Upper lobe of left lung (tissue), 4 donors: ENCODE measurements around the gene ZDHHC11B.
"Not testable (repeated sequence)": the region's sequence is repeated elsewhere in the genome, so short reads cannot be mapped to it uniquely, and the experiment has no call there.

Source experiments
- EP300 ChIP-seq, 4 donors: sonication (generic); formaldehyde crosslinking; IDR thresholded peaks; one replicate each; pipeline ENCODE4 v1.5.1; 2017; ENCODE audit warnings: antibody characterized with exemption in 4 of 4, control low read depth in 2 of 4
- POLR2A ChIP-seq, 4 donors: fragments of 450-650 bp; IDR thresholded peaks; one replicate each; pipeline ENCODE4 v1.5.1; 2016 to 2017; ENCODE audit warnings: antibody characterized with exemption in 4 of 4, mild to moderate bottlenecking in 2 of 4
- POLR2AphosphoS5 ChIP-seq, 2 donors: sonication (generic); formaldehyde crosslinking; IDR thresholded peaks; one replicate each; pipeline ENCODE4 v1.5.1; 2017; ENCODE audit warnings: antibody characterized with exemption in 2 of 2
- TF ChIP-seq, protein P1 (sequence below), 6 experiments: fragments of 450-650 bp in 4 of 6; fragments of 200-600 bp in 2 of 6; sonication (generic) in 2 of 6; IDR thresholded peaks; one replicate each; pipeline ENCODE4 v1.5.1; 2016 to 2019; ENCODE audit warnings: antibody characterized with exemption in 6 of 6

GRCh38 chr5:772547-772890 lies 12.0 kb downstream of the ZDHHC11B start:
- TF ChIP-seq, protein P1, sequence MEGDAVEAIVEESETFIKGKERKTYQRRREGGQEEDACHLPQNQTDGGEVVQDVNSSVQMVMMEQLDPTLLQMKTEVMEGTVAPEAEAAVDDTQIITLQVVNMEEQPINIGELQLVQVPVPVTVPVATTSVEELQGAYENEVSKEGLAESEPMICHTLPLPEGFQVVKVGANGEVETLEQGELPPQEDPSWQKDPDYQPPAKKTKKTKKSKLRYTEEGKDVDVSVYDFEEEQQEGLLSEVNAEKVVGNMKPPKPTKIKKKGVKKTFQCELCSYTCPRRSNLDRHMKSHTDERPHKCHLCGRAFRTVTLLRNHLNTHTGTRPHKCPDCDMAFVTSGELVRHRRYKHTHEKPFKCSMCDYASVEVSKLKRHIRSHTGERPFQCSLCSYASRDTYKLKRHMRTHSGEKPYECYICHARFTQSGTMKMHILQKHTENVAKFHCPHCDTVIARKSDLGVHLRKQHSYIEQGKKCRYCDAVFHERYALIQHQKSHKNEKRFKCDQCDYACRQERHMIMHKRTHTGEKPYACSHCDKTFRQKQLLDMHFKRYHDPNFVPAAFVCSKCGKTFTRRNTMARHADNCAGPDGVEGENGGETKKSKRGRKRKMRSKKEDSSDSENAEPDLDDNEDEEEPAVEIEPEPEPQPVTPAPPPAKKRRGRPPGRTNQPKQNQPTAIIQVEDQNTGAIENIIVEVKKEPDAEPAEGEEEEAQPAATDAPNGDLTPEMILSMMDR (IDR thresholded peaks at IDR 0.05), result not testable (repeated sequence)
- TF ChIP-seq POLR2A, EP300, POLR2AphosphoS5 (IDR thresholded peaks at IDR 0.05): not testable (repeated sequence)
